ENCODE measurements around the gene KDM3B.
"Not testable (repeated sequence)": the region's sequence is repeated elsewhere in the genome, so short reads cannot be mapped to it uniquely, and the experiment has no call there.

The KDM3B gene

GRCh38 chr5:138391859-138392386, 39.4 kb downstream of the KDM3B start:
- no peak for FAIRE-seq

- FAIRE-seq: no peak
Measured at GRCh38 chr5:138402640-138403039, 50.2 kb downstream of the KDM3B start.

- no peak for FAIRE-seq
Measured at GRCh38 chr5:138408023-138408422, 55.5 kb downstream of the KDM3B start.

- not testable (repeated sequence) for FAIRE-seq
Measured at GRCh38 chr5:138410996-138411640, 58.6 kb downstream of the KDM3B start.

- FAIRE-seq: no peak
Measured at GRCh38 chr5:138418444-138418843, 66.0 kb downstream of the KDM3B start.

- FAIRE-seq: no peak
Measured at GRCh38 chr5:138425079-138425478, 72.6 kb downstream of the KDM3B start.

GRCh38 chr5:138435943-138436342, 83.5 kb downstream of the KDM3B start:
- FAIRE-seq: no peak

- no peak for FAIRE-seq
Measured at GRCh38 chr5:138438003-138438723, 85.7 kb downstream of the KDM3B start.

- FAIRE-seq: no peak
Measured at GRCh38 chr5:138438724-138439476, 86.4 kb downstream of the KDM3B start, which contains the start of gene REEP2. TSS of gene REEP2 (plus strand) at chr5:138439057. CDS start at chr5:138439209, 152 bp downstream.

- FAIRE-seq: no peak
Measured at GRCh38 chr5:138439477-138440158, 87.1 kb downstream of the KDM3B start.

- FAIRE-seq: no peak
Measured at GRCh38 chr5:138440159-138441073, 87.9 kb downstream of the KDM3B start.

- no peak for FAIRE-seq
Measured at GRCh38 chr5:138441221-138441620, 88.7 kb downstream of the KDM3B start.

- no peak for FAIRE-seq
Measured at GRCh38 chr5:138444078-138444773, 91.7 kb downstream of the KDM3B start.

GRCh38 chr5:138444774-138445546, 92.5 kb downstream of the KDM3B start:
- no peak for FAIRE-seq

- no peak for FAIRE-seq
Measured at GRCh38 chr5:138445547-138446271, 93.2 kb downstream of the KDM3B start.

GRCh38 chr5:138448070-138448469, 95.6 kb downstream of the KDM3B start:
- no peak for FAIRE-seq

GRCh38 chr5:138448481-138449398, 96.3 kb downstream of the KDM3B start:
- no peak for FAIRE-seq
